ENCODE measurements around the gene GUCY1A2. TPM values are rescaled to one million over a fixed set of nuclear protein-coding genes. Genes with fewer than 3 reads are reported as not detected.

Gene GUCY1A2
- polyA plus RNA-seq, 1 donor (not counting 4 experiments of a cell fraction or from before 2014, with no cell fraction given) = not detected

- H3K4me1 ChIP-seq (ENCODE audit: control insufficient read depth, extremely low read depth, insufficient read depth, low read length) = no peaks in the 10 kb centered on the region
- dilution Hi-C loops (cut with MboI; ENCODE audit: extremely low pct_ligation_motif_present, low sequenced_read_pairs) = no loop called here
- H3K79me2 ChIP-seq (ENCODE audit: control insufficient read depth, insufficient read depth, low read length) = no peaks in the 10 kb centered on the region
- H3K27me3 ChIP-seq (ENCODE audit: control insufficient read depth, extremely low read depth, insufficient read depth, low read length) = no peaks in the 10 kb centered on the region
- H3K27ac ChIP-seq (ENCODE audit: control insufficient read depth, insufficient read depth, low read length) = no peak overlapping the region
- no peaks in the 10 kb centered on the region for H3K36me3 ChIP-seq (ENCODE audit: control insufficient read depth in 2 of 2, extremely low read depth in 1 of 2, insufficient read depth in 2 of 2, low read length in 2 of 2)
- no peaks in the 10 kb centered on the region for H3K9me3 ChIP-seq (ENCODE audit: control insufficient read depth, low read depth, low read length)
- H3K4me2 ChIP-seq (ENCODE audit: control insufficient read depth, extremely low read depth, insufficient read depth, low read depth, low read length) = no peak overlapping the region
- H3K9me1 ChIP-seq (ENCODE audit: control insufficient read depth, extremely low read depth, insufficient read depth, low read length) = no peaks in the 10 kb centered on the region
- no peaks in the 10 kb centered on the region for H4K20me1 ChIP-seq (ENCODE audit: control insufficient read depth, extremely low read depth, insufficient read depth, low read length)
- FAIRE-seq = no peak
- no peak overlapping the region for H2AFZ ChIP-seq (ENCODE audit: control insufficient read depth, low read length)
- no peak for DNase-seq (ENCODE audit: low read depth, low spot score)
- TF ChIP-seq EZH2 (IDR thresholded peaks at IDR 0.05; ENCODE audit: low read length) (no peak), CTCF (optimal IDR thresholded peaks at IDR 0.05 in 1 of 3, IDR thresholded peaks at IDR 0.05 in 1 of 3, conservative IDR thresholded peaks at IDR 0.05 in 1 of 3; ENCODE audit: extremely low read depth in 1 of 3, insufficient read depth in 2 of 3, low read length in 3 of 3) (no peak)
- no peak overlapping the region for H3K9ac ChIP-seq (ENCODE audit: control insufficient read depth, extremely low read depth, insufficient read depth, low read length)
- H3K4me3 ChIP-seq (ENCODE audit: control insufficient read depth in 2 of 3, extremely low read depth in 1 of 3, insufficient read depth in 2 of 3, low read depth in 1 of 3, low read length in 3 of 3) = no peak overlapping the region
Measured at GRCh38 chr11:106684944-106685343, 333.3 kb downstream of the GUCY1A2 start.

- Histone ChIP-seq H3K36me3 (ENCODE audit: control insufficient read depth in 2 of 2, extremely low read depth in 1 of 2, insufficient read depth in 2 of 2, low read length in 2 of 2) (no peaks in the 10 kb centered on the region), H3K9me1 (ENCODE audit: control insufficient read depth, extremely low read depth, insufficient read depth, low read length) (no peaks in the 10 kb centered on the region), H3K4me3 (ENCODE audit: control insufficient read depth in 2 of 3, extremely low read depth in 1 of 3, insufficient read depth in 2 of 3, low read depth in 1 of 3, low read length in 3 of 3) (no peak overlapping the region), H3K9me3 (ENCODE audit: control insufficient read depth, low read depth, low read length) (no peaks in the 10 kb centered on the region), H3K79me2 (ENCODE audit: control insufficient read depth, insufficient read depth, low read length) (no peaks in the 10 kb centered on the region), H3K4me1 (ENCODE audit: control insufficient read depth, extremely low read depth, insufficient read depth, low read length) (no peaks in the 10 kb centered on the region), H3K9ac (ENCODE audit: control insufficient read depth, extremely low read depth, insufficient read depth, low read length) (no peak overlapping the region), H3K27ac (ENCODE audit: control insufficient read depth, insufficient read depth, low read length) (no peak overlapping the region), H4K20me1 (ENCODE audit: control insufficient read depth, extremely low read depth, insufficient read depth, low read length) (no peaks in the 10 kb centered on the region), H2AFZ (ENCODE audit: control insufficient read depth, low read length) (no peak overlapping the region), H3K27me3 (ENCODE audit: control insufficient read depth, extremely low read depth, insufficient read depth, low read length) (no peaks in the 10 kb centered on the region), H3K4me2 (ENCODE audit: control insufficient read depth, extremely low read depth, insufficient read depth, low read depth, low read length) (no peak overlapping the region)
- TF ChIP-seq EZH2 (IDR thresholded peaks at IDR 0.05; ENCODE audit: low read length) = no peak
- TF ChIP-seq CTCF (optimal IDR thresholded peaks at IDR 0.05 in 1 of 3, IDR thresholded peaks at IDR 0.05 in 1 of 3, conservative IDR thresholded peaks at IDR 0.05 in 1 of 3; ENCODE audit: extremely low read depth in 1 of 3, insufficient read depth in 2 of 3, low read length in 3 of 3) = no peak
- no peak for DNase-seq (ENCODE audit: low read depth, low spot score)
- dilution Hi-C loops (cut with MboI; ENCODE audit: extremely low pct_ligation_motif_present, low sequenced_read_pairs) = no loop called here
- FAIRE-seq = no peak
Measured at GRCh38 chr11:106683435-106683834, 334.8 kb downstream of the GUCY1A2 start.

All from keratinocyte (primary cell).